ENCODE results near the gene MRPS10.

Gene MRPS10

GRCh38 chr6:42166444-42167141 lies 51.1 kb downstream of the MRPS10 start:
- TF ChIP-seq CTCF (IDR thresholded peaks at IDR 0.05; ENCODE audit: low read depth, low read length, missing control alignments), result peak; percentile 96
- in situ Hi-C loops (cut with HindIII; ENCODE audit: low pct_ligation_motif_present, low sequenced_read_pairs), result no loop called here
- Histone ChIP-seq H3K27ac (no peak overlapping the region), H3K27me3 (replicated peaks) (no peaks in the 10 kb centered on the region), H3K36me3 (replicated peaks) (no peaks in the 10 kb centered on the region), H3K4me3 (ENCODE audit: low read depth, low read length) (no peak overlapping the region)
- DNase-seq, result peak; percentile 59

- no peak overlapping the region for H3K4me3 ChIP-seq (ENCODE audit: low read depth, low read length)
- no peak overlapping the region for H3K27ac ChIP-seq
- no peak for DNase-seq
- in situ Hi-C loops (cut with HindIII; ENCODE audit: low pct_ligation_motif_present, low sequenced_read_pairs), result no loop called here
- no peak for TF ChIP-seq CTCF (IDR thresholded peaks at IDR 0.05; ENCODE audit: low read depth, low read length, missing control alignments)
- H3K27me3 ChIP-seq (replicated peaks), result no peaks in the 10 kb centered on the region
- no peaks in the 10 kb centered on the region for H3K36me3 ChIP-seq (replicated peaks)
Observed at GRCh38 chr6:42165016-42165415, 52.6 kb downstream of the MRPS10 start.

- in situ Hi-C loops (cut with HindIII; ENCODE audit: low pct_ligation_motif_present, low sequenced_read_pairs), result no loop called here
- no peak for TF ChIP-seq CTCF (IDR thresholded peaks at IDR 0.05; ENCODE audit: low read depth, low read length, missing control alignments)
- DNase-seq, result no peak
- H3K36me3 ChIP-seq (replicated peaks), result no peaks in the 10 kb centered on the region
- H3K27me3 ChIP-seq (replicated peaks), result no peaks in the 10 kb centered on the region
- no peak overlapping the region for H3K27ac ChIP-seq
- H3K4me3 ChIP-seq (ENCODE audit: low read depth, low read length), result no peak overlapping the region
Observed at GRCh38 chr6:42163981-42164380, 53.7 kb downstream of the MRPS10 start.

GRCh38 chr6:42162812-42163211 lies 54.8 kb downstream of the MRPS10 start:
- Histone ChIP-seq H3K4me3 (ENCODE audit: low read depth, low read length) (no peak overlapping the region), H3K27ac (no peak overlapping the region), H3K27me3 (replicated peaks) (no peaks in the 10 kb centered on the region), H3K36me3 (replicated peaks) (no peaks in the 10 kb centered on the region)
- in situ Hi-C loops (cut with HindIII; ENCODE audit: low pct_ligation_motif_present, low sequenced_read_pairs), result no loop called here
- no peak for DNase-seq
- TF ChIP-seq CTCF (IDR thresholded peaks at IDR 0.05; ENCODE audit: low read depth, low read length, missing control alignments), result no peak

GRCh38 chr6:42162384-42162783 lies 55.3 kb downstream of the MRPS10 start:
- DNase-seq, result no peak
- Histone ChIP-seq H3K27me3 (replicated peaks) (no peaks in the 10 kb centered on the region), H3K27ac (no peak overlapping the region), H3K4me3 (ENCODE audit: low read depth, low read length) (no peak overlapping the region), H3K36me3 (replicated peaks) (no peaks in the 10 kb centered on the region)
- TF ChIP-seq CTCF (IDR thresholded peaks at IDR 0.05; ENCODE audit: low read depth, low read length, missing control alignments), result no peak
- in situ Hi-C loops (cut with HindIII; ENCODE audit: low pct_ligation_motif_present, low sequenced_read_pairs), result no loop called here
